Renal cortex interstitium (tissue), 11 donors: ENCODE measurements around the gene KIF1B. TPM values are rescaled to one million over a fixed set of nuclear protein-coding genes. Genes with fewer than 3 reads are reported as not detected.

Source experiments
- DNase-seq, 11 donors: peaks; one replicate each; pipeline ENCODE4 v3.0.0-alpha.2; 2013; ENCODE audit warnings: low read depth in 9 of 11, low spot score in 4 of 11; ENCODE audit errors: extremely low read depth in 1 of 11
- polyA plus RNA-seq, 3 donors: library from polyadenylated mRNA; unstranded; fragments of 120-200 nt; gene quantifications; one replicate each; pipeline ENCODE4 v1.2.1, GENCODE V29; 2013; ENCODE audit not compliant: insufficient read length in 3 of 3

Gene KIF1B
- polyA plus RNA-seq, 3 donors = 46.9 to 50.4 (median 47.3) TPM

GRCh38 chr1:10347109-10347508 is 136.7 kb downstream of the KIF1B start:
- DNase-seq = no peak

- DNase-seq = peak in 1 of 11 donors; percentile 4
Measured at GRCh38 chr1:10353282-10353681, 142.9 kb downstream of the KIF1B start.

DNA sequence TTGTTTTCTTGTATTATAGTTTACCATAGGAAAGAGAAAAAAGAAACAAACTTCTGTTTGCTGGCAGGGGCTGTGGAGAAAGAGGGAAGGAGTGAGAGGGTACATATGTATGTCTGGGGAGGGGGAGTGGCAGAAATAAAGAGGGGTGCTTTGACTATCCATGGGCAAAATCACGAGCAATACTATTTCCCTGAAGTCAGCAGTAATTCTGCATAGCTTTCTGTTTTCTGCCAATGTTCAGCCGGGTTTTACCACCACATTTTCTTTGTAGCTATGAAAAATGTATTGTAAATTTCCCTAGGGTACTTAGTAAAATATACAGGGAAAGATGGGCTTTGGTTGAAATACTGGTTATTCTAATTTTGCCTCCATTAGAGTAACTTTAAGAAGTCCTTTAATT is 143.3 kb downstream of the KIF1B start:
- DNase-seq = no peak

DNA sequence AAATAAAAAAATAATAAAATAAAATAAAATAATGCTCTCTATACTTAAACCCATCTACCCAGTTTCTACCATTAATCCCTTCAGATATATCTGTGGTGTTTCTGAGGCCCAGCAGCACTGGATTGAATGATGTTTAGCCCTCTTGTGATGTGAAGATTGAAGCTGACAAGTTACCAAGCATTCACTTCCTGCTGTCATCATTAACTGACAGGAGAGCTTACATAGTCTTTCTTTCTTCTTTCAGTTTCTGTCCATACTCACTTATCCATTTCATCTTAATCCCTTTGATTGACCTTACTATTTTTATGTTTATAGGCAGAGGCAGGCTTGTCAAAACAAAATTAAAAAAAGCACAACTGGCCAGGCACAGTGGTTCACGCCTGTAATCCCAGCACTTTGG is 149.7 kb downstream of the KIF1B start:
- no peak for DNase-seq

- DNase-seq = no peak
Measured at GRCh38 chr1:10361515-10361914, 151.1 kb downstream of the KIF1B start.

GRCh38 chr1:10368194-10368593 is 157.8 kb downstream of the KIF1B start:
- DNase-seq = no peak

DNA sequence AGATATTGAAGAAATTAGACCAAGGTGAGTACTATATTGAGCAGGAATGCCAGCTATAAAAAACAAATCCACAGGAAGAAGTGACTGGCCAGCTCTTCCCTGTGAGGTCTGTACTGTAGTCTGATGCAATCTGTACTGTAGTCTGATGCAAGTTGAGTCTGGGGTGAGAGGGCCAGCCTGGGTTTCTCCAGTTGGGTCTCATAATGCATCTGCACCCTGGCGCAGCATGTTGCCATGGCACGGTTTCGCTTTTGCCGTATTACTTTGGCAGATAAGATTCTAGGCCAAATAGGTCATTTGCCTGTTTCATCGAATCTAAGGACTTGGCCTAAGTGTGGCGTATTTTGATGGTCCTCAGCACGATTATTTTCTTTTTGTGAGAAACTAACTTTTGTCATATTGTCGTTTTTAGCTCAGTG is 164.1 kb downstream of the KIF1B start:
- DNase-seq = no peak

DNA sequence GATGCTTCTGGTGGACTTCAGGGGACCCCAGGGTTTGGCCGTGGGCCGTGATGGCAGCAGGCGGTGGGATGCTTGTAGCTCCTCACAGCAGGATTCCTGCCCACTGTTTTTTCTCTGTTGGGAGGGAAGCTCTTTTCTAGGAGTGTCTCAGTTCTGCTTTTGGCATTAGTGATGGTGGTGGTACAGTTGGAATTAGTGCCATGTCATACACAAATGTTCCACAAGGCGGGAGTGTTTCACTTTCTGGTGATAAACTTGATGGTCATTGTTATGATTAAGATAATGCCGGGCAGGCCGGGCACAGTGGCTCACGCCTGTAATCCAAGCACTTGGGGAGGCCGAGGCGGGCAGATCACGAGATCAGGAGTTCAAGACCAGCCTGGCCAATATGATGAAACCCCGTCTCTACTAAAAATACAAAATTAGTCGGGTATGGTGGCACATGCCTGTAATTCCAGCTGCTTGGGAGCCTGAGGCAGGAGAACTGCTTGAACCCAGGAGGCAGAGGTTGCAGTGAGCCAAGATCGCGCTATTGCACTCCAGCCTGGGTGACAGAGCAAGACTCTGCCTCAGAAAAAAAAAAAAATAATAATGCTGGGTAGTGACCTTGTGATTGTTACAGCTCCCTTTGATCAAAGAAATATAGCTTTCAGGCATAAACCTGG is 167.1 kb downstream of the KIF1B start:
- peak in 5 of 11 donors; percentile 46 to 56 (median 53) for DNase-seq

GRCh38 chr1:10378081-10378841 is 167.9 kb downstream of the KIF1B start:
- DNase-seq = peak in 2 of 11 donors; percentile 7 to 8

DNA sequence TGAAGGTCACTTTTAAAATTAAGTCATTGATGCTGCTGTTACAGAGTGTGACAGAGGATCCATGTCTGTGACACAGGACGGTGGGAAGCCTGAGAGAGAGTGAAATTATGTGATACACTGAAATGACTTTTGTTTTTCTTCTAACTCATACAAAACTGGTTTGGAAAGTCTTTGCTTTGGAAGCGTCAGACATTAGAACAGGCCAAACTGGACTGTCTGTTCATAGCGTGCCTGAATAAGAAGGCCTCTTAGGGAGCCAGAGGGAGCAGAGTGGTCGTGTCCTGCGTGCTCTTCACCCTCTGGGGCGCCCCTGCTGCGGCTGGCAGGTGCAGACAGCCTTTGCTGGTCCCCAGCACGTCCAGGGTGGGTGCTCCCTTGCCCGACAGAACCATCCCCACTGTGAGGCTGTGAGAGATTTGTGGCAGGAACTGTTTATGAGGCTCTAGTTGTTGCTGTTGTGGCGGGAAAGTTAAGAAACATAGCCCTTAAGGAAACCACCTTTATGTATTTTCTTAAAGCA is 168.8 kb downstream of the KIF1B start:
- DNase-seq = no peak

DNA sequence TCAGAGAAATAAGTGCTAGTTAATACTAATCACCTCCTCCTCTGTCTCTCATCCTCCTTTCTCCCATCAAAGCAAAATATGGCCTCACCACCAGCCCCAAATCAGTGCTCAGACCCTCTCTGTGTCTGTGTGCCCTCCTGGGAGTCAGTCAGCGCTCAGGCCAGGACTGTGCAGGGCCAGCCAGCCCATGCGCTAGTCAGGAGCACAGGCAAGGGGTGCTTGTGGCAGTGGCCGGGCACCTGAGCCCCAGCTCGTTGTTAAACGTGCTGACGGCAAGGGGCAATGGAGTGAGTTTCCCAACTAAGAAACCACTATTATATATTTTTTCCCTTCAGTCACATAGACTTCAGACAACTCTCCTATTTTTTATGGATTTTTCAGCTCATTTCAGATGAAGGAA is 169.3 kb downstream of the KIF1B start:
- no peak for DNase-seq

DNA sequence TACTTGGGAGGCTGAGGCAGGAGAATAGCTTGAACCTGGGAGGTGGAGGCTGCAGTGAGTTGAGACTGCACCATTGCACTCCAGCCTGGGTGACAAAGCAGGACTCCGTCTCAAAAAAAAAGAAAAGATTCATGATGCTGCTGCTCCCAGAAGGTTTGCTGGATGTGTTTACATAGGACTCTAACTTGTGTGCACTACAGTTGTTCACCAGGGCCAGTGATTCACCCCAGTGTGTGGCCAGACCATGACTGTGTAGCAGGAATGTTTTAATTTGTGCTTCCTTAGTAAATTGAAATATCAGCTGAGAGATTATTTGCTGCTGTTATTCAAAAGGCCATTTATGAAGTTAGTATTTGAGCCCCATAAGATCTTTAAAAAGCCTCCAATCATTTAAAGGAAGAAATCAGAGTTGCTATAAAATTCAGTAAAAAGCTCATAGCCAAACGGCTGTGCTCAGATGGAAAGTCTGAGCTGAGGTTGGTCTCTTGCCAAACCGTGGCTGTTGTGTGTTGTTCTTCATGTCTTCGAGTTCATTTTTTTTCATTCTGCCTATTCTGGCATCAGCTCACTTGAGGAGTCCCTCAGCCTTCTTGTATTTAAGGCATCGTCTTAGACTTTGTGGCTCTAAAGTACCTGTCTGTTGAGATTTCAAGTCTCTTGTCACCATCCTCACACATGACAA is 170.4 kb downstream of the KIF1B start:
- peak in 1 of 11 donors; percentile 8 for DNase-seq

DNA sequence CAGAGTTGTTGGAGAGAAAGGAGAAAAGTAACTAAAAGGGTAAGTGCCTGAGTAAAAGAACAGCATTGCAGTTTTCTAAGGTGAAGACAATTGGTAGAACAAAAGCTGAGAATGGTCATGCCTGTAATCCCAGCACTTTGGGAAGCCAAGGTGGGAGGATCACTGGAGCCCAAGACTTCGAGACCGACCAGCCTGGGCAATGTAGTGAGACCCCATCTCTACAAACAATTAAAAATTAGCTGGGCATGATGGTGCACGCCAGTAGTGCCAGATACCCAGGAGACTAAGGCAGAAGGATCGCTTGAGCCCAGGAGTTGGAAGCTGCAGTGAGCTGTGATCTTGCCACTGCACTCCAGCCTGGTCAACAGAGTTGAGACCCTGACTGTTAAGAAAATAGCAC is 173.3 kb downstream of the KIF1B start:
- no peak for DNase-seq

GRCh38 chr1:10384219-10384618 is 173.8 kb downstream of the KIF1B start:
- DNase-seq = no peak

GRCh38 chr1:10386761-10387676 is 176.6 kb downstream of the KIF1B start:
- DNase-seq = no peak

GRCh38 chr1:10387677-10388386 is 177.5 kb downstream of the KIF1B start:
- DNase-seq = peak in 3 of 11 donors; percentile 12 to 29 (median 24)

- DNase-seq = no peak
Measured at GRCh38 chr1:10388387-10388715, 178.0 kb downstream of the KIF1B start.

- no peak for DNase-seq
Measured at GRCh38 chr1:10389271-10389973, 179.1 kb downstream of the KIF1B start.
